ENCODE measurements around the gene TUB.

The TUB gene

GRCh38 chr11:8069771-8070170, 11.2 kb upstream of the TUB start:
- DNase-seq (ENCODE audit: low read depth) = no peak

GRCh38 chr11:8070417-8071115, 10.4 kb upstream of the TUB start:
- no peak for DNase-seq (ENCODE audit: low read depth)

GRCh38 chr11:8071616-8072581, 9.1 kb upstream of the TUB start:
- DNase-seq (ENCODE audit: low read depth) = no peak

DNA sequence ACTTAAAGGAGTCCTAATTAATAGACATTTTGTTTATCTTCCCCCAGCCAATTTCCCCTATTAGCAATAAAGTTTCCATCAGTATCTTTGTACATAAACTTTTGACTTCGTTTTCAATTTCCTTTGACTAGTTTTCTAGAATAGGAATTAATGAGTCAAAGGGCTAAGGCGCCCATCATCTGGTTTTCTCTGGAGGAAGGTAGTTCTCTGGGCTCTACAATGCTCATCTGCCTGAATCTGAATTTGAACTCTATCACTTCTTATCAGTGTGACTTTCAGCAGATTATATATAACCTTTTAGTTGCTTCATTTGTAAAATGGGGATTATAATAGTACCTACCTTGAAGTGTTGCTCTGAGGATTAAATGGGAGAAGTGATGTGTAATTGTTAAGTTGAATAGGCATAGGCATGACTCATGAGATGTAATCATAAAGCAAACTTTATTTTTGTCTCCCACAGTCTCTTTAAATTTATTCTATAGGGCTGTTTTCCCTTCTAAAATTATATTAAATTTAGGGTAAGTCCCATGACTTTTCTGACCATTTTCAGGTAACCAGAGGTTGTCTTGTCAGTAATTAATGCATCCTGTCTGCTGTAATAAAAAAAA, 5.8 kb upstream of the TUB start:
- no peak for DNase-seq (ENCODE audit: low read depth)

GRCh38 chr11:8079111-8079675, 1.8 kb upstream of the TUB start:
- no peak for DNase-seq (ENCODE audit: low read depth)

DNA sequence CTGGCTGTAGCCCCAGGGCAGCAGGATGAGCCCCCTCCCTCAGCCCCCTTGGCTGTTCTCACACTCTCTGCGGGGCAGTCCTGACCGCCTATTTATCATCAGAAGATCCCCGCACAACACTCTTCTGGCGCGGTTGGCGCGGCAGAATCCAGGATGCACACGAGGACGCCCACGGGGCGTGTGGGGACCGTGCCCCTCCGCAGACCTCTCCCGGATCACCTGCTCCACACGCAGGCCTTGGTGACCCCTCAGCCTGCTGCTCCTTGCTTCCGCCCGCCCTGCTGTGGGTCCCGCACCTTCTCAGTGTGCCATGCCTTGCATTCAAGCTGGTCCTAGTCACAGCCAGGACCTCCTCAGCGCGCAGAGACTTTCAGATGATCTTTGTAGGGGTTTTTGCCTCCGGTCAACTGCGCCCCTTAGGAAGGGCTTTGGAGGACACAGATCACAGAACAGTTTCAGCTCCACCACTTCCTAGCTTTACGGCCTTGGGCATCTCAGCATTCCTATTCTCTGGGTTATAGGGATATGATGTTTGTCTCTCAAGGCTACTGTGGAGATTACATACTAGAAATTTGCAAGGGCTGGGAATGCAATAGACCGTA, 841 bp upstream of the TUB start:
- DNase-seq (ENCODE audit: low read depth) = no peak

DNA sequence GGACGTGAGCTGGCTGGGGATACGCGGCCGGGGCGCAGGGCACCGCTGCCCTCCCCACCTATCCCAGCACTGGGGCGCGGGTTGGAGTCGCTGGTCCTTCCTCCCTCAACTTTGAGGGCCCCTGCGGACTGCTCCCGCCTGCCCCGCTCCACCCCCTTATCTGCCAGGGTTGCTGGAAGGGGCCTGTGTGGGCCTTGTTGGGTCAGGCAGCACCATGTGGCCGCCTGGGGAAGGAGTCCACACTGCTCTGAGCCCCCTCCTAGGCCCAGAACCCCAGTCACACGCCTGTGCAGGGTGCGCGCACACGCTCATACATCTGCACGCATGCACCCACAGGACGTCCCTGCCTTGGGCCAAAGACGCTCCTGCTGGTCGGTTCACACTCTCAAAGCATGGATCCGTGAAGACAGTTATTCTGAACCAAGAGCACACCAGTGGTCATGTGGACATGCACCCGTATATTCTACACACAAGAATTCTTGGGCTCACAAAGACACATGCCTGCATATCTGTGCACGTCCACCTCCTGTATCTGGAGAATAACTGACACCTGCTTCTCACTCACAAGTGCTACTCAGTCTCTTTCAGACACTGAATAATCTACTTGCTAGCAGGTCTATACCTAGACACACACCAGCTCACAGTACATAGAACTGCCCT, 710 bp downstream of the TUB start:
- no peak for DNase-seq (ENCODE audit: low read depth)

DNA sequence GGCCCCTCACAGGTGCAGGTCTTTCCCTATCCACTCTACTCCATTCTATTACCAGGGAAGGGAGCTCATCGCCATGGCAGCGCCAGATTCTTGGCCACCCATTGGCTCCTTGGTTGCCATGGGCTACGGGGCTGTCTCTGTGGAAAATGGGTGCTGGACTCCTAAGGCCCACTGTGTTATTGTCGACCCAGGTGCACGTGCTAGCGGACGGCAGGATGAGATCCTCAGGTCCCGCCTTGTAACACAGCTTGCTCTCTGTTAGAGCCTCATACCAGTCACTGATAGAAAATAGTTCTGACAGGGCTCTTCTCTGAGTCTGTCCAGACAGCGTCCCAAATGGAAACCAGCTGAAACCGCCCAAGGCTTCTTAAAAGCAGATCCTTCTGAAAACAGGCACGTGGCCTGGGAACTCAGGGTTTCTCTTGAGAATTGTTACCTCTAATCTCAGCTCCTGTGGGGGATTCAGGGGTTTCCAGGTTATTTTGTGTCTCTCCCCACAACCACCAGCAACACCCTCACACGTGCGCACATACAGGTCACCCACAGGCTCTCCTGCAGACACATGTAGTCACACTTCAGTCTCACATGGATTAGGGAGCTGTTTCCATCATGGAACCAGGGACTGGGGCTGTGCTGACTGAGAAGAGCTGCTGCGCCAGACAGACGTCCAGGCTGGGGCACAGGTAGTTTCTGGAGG, 1.5 kb downstream of the TUB start:
- DNase-seq (ENCODE audit: low read depth) = no peak

GRCh38 chr11:8083088-8083395, 2.0 kb downstream of the TUB start:
- DNase-seq (ENCODE audit: low read depth) = no peak

DNA sequence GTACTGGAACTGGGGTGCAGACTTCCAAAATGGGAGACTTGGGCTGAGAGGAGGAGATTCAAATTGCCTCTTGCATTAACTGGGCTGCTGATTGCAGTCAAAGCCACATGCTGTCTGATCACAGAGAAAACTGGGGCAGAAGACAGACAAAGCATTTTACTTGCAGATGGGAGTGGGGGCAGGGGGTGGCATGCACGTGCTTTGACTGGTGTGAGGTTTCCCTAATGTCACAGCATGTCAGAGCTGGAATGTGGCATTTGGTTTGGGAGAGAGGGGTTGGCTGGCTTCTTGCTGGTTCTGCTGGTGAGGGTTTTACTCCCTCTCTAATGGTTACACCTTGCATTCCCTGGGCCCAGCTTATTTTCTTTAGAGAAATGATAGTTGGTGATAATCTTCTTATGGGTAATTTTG, 2.9 kb downstream of the TUB start:
- DNase-seq (ENCODE audit: low read depth) = no peak

DNA sequence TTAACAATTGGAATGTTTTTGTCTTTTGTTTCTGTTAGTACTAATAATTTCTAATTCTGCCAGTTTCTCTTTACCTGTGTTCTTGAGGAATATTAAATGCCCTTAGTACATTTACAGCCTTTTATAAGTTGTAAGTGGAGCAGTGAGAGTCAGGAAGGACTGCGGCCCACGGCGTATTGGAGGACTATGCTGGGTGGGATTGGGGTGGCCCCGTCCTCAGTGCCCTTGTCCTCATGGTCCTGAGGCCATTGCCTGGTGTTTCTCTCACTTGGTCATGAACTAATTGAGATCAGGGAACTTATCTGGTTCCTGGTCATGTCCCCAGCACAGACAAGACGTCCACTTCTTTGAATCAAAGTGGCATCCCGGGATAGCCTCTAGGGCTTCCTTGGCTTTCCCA, 3.3 kb downstream of the TUB start:
- no peak for DNase-seq (ENCODE audit: low read depth)

- DNase-seq (ENCODE audit: low read depth) = no peak
Observed at GRCh38 chr11:8085011-8085645, 4.1 kb downstream of the TUB start.

- no peak for DNase-seq (ENCODE audit: low read depth)
Observed at GRCh38 chr11:8086001-8086479, 5.0 kb downstream of the TUB start.

GRCh38 chr11:8086571-8086970, 5.6 kb downstream of the TUB start:
- no peak for DNase-seq (ENCODE audit: low read depth)

GRCh38 chr11:8087185-8087584, 6.2 kb downstream of the TUB start:
- no peak for DNase-seq (ENCODE audit: low read depth)

DNA sequence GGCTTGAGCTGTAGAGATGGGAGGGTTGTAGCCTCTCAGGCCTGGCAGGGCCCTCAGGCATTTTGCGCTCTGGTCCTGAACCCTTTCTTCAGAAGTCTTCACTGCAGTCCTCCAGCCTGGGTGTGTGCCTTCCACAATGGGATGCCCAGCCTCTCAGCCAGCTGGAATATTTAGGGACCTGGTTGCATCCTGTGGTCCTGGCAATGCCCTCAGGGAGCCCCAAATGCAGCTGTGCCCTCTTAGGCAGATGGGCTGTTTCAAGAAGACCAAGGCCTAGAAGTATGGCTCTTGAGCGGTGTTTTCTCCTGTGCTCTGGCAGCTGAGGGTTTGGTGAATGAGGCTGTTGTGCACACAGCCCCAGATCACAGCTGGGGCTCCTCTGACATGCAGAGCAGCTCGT, 6.7 kb downstream of the TUB start:
- DNase-seq (ENCODE audit: low read depth) = no peak

- no peak for DNase-seq (ENCODE audit: low read depth)
Observed at GRCh38 chr11:8089791-8090510, 8.9 kb downstream of the TUB start.

GRCh38 chr11:8090756-8091155, 9.7 kb downstream of the TUB start:
- no peak for DNase-seq (ENCODE audit: low read depth)

GRCh38 chr11:8091721-8092120, 10.7 kb downstream of the TUB start:
- DNase-seq (ENCODE audit: low read depth) = no peak

Data from activated T-cell treated with anti-CD3 and anti-CD28 coated beads for 48 hours (primary cell).